ENCODE results near the gene CHST3. TPM values are rescaled to one million over a fixed set of nuclear protein-coding genes. Genes with fewer than 3 reads are reported as not detected.

CHST3 gene
- total RNA-seq, 1 donor from 2014 or later = 21.7 TPM

- Mint-ChIP-seq H3K4me1 (ENCODE audit: unreplicated experiment) (peaks cover 9% of the 10 kb centered on the region), H3K27ac (no peak overlapping the region), H3K4me3 (no peak overlapping the region), H3K27me3 (no peaks in the 10 kb centered on the region), H3K36me3 (peaks cover 3% of the 10 kb centered on the region), H3K9me3 (peaks cover 5% of the 10 kb centered on the region)
- DNase-seq (ENCODE audit: extremely low spot score, unreplicated experiment) = no peak
- TF ChIP-seq CTCF (conservative IDR thresholded peaks at IDR 0.05) = no peak
Measured at GRCh38 chr10:72019085-72019876, 55.1 kb downstream of the CHST3 start.

GRCh38 chr10:72020914-72021809, 57.0 kb downstream of the CHST3 start:
- Mint-ChIP-seq H3K4me1 (ENCODE audit: unreplicated experiment) (peaks cover 18% of the 10 kb centered on the region), H3K4me3 (no peak overlapping the region), H3K9me3 (peaks cover 5% of the 10 kb centered on the region), H3K36me3 (peaks cover 3% of the 10 kb centered on the region), H3K27me3 (no peaks in the 10 kb centered on the region), H3K27ac (no peak overlapping the region)
- TF ChIP-seq CTCF (conservative IDR thresholded peaks at IDR 0.05) = no peak
- no peak for DNase-seq (ENCODE audit: extremely low spot score, unreplicated experiment)

- no peak overlapping the region for H3K27ac Mint-ChIP-seq
- peaks cover 5% of the 10 kb centered on the region for H3K9me3 Mint-ChIP-seq
- no peaks in the 10 kb centered on the region for H3K27me3 Mint-ChIP-seq
- no peak for DNase-seq (ENCODE audit: extremely low spot score, unreplicated experiment)
- no peak for TF ChIP-seq CTCF (conservative IDR thresholded peaks at IDR 0.05)
- H3K4me1 Mint-ChIP-seq (ENCODE audit: unreplicated experiment) = peaks cover 26% of the 10 kb centered on the region
- H3K36me3 Mint-ChIP-seq = peaks cover 3% of the 10 kb centered on the region
- no peak overlapping the region for H3K4me3 Mint-ChIP-seq
Measured at GRCh38 chr10:72022228-72022627, 58.0 kb downstream of the CHST3 start.

- peaks cover 24% of the 10 kb centered on the region for H3K4me1 Mint-ChIP-seq (ENCODE audit: unreplicated experiment)
- TF ChIP-seq CTCF (conservative IDR thresholded peaks at IDR 0.05) = no peak
- H3K27me3 Mint-ChIP-seq = no peaks in the 10 kb centered on the region
- no peak overlapping the region for H3K27ac Mint-ChIP-seq
- no peak for DNase-seq (ENCODE audit: extremely low spot score, unreplicated experiment)
- H3K9me3 Mint-ChIP-seq = no peaks in the 10 kb centered on the region
- H3K4me3 Mint-ChIP-seq = no peak overlapping the region
- H3K36me3 Mint-ChIP-seq = no peaks in the 10 kb centered on the region
Measured at GRCh38 chr10:72024596-72024995, 60.4 kb downstream of the CHST3 start.

- no peak overlapping the region for H3K4me3 Mint-ChIP-seq
- no peaks in the 10 kb centered on the region for H3K27me3 Mint-ChIP-seq
- no peak for TF ChIP-seq CTCF (conservative IDR thresholded peaks at IDR 0.05)
- no peaks in the 10 kb centered on the region for H3K36me3 Mint-ChIP-seq
- H3K4me1 Mint-ChIP-seq (ENCODE audit: unreplicated experiment) = peaks cover 26% of the 10 kb centered on the region
- no peak for DNase-seq (ENCODE audit: extremely low spot score, unreplicated experiment)
- no peaks in the 10 kb centered on the region for H3K9me3 Mint-ChIP-seq
- no peak overlapping the region for H3K27ac Mint-ChIP-seq
Measured at GRCh38 chr10:72025400-72025799, 61.2 kb downstream of the CHST3 start.

Measured in type B pancreatic cell (in vitro differentiated cells).